Testis (tissue), 3 donors: ENCODE results near the gene NEURL4. TPM values are rescaled to one million over a fixed set of nuclear protein-coding genes. Genes with fewer than 3 reads are reported as not detected.
A peak's percentile ranks its signal among the peaks of the same experiment; 100 is the strongest.

Experiments
- DNase-seq: peaks from one replicate; pipeline ENCODE4 v3.0.0-alpha.2; 2019
- H3K27ac ChIP-seq, 2 donors: fragments of 200-600 bp; sonication (generic); one replicate each; pipeline ENCODE4 v1.5.1; 2019
- H3K27me3 ChIP-seq: fragments of 200-600 bp; sonication (generic); one replicate; pipeline ENCODE4 v1.5.1; 2019
- H3K36me3 ChIP-seq: fragments of 200-600 bp; sonication (generic); one replicate; pipeline ENCODE4 v1.5.1; 2017; ENCODE audit warnings: low read depth; ENCODE audit errors: missing control alignments
- H3K4me1 ChIP-seq: fragments of 200-600 bp; sonication (generic); one replicate; pipeline ENCODE4 v1.5.1; 2019
- H3K4me3 ChIP-seq, 2 donors: fragments of 200-600 bp; sonication (generic); one replicate each; pipeline ENCODE4 v1.5.1; 2017 to 2019
- H3K9me3 ChIP-seq: fragments of 200-600 bp; sonication (generic); one replicate; pipeline ENCODE4 v1.5.1; 2017
- CTCF ChIP-seq, 3 experiments: fragments of 450-650 bp in 2 of 3; fragments of 200-600 bp in 1 of 3; sonication (generic) in 1 of 3; IDR thresholded peaks; one replicate each; pipeline ENCODE4 v1.5.1; 2016 to 2019; ENCODE audit warnings: antibody characterized with exemption in 3 of 3, mild to moderate bottlenecking in 2 of 3, moderate library complexity in 1 of 3
- POLR2A ChIP-seq: fragments of 450-650 bp; IDR thresholded peaks from one replicate; pipeline ENCODE4 v1.6.1; 2017; ENCODE audit warnings: antibody characterized with exemption, mild to moderate bottlenecking, moderate library complexity
- WGBS, 2 donors: methylation state at CpG; one replicate each; pipeline ENCODE4 v1.1.5; 2018; 5-methylcytosine and 5-hydroxymethylcytosine counted together
- intact Hi-C: fragments of 100-400 bp; cut with DNase I; formaldehyde crosslinking; loops from one replicate; pipeline ENCODE4 v1.15.1; 2023; ENCODE audit warnings: low total_unique reads
- polyA plus RNA-seq: library from polyadenylated mRNA; stranded (reverse); fragments of 350-450 nt; fragmentation: Illumina TruSeq; extraction: RNeasy Lipid Tissue Mini Kit (QIAGEN cat#74804); gene quantifications from one replicate; pipeline ENCODE4 v1.2.3, GENCODE V29; 2014; ENCODE audit warnings: low read depth, low replicate concordance; ENCODE audit not compliant: insufficient read depth
- total RNA-seq, 2 donors: library from RNA; depleted of rRNA; stranded (reverse); fragments of >200 nt; gene quantifications; one replicate each; pipeline ENCODE4 v1.2.3, GENCODE V29; 2016

Gene NEURL4
- total and polyA plus RNA-seq, 3 donors from 2014 or later = 34.5 to 50.6 (median 38.3) TPM

GRCh38 chr17:7354262-7354843 lies 25.2 kb upstream of the NEURL4 start:
- Histone ChIP-seq H3K9me3 (no peaks in the 10 kb centered on the region), H3K4me3 (no peak overlapping the region), H3K27me3 (no peaks in the 10 kb centered on the region), H3K4me1 (peaks cover 20% of the 10 kb centered on the region), H3K36me3 (no peaks in the 10 kb centered on the region), H3K27ac (no peak overlapping the region)
- DNase-seq = peak; percentile 51
- no peak for TF ChIP-seq CTCF (IDR thresholded peaks at IDR 0.05)
- TF ChIP-seq POLR2A = no peak
- 66 to 76% methylated on average over 9 of the region's 9 CpGs for WGBS, 2 donors
- intact Hi-C loops = loop anchor here (10.0 kb wide), 1 partner anchor 210 kb away; the partner anchor contains the start of gene SENP3

- TF ChIP-seq POLR2A (no peak), CTCF (IDR thresholded peaks at IDR 0.05) (no peak)
- peak overlapping the region; percentile 81 to 86 for H3K4me3 ChIP-seq
- H3K9me3 ChIP-seq = no peaks in the 10 kb centered on the region
- H3K27ac ChIP-seq = peak overlapping the region in 1 of 2 donors; percentile 98
- no peaks in the 10 kb centered on the region for H3K27me3 ChIP-seq
- H3K36me3 ChIP-seq = no peaks in the 10 kb centered on the region
- WGBS, 2 donors = 68 to 72% methylated on average over 35 to 37 of the region's 37 CpGs
- intact Hi-C loops = loop anchor here (10.0 kb wide), 1 partner anchor 212 kb away; the partner anchor contains the start of gene SENP3
- DNase-seq = no peak
- H3K4me1 ChIP-seq = peaks cover 24% of the 10 kb centered on the region
Observed at GRCh38 chr17:7352910-7353635, 23.9 kb upstream of the NEURL4 start.

- Histone ChIP-seq H3K36me3 (no peaks in the 10 kb centered on the region), H3K27me3 (no peaks in the 10 kb centered on the region), H3K4me1 (peaks cover 24% of the 10 kb centered on the region), H3K9me3 (no peaks in the 10 kb centered on the region), H3K27ac (peak overlapping the region; percentile 87 to 98), H3K4me3 (peak overlapping the region; percentile 81 to 86)
- WGBS, 2 donors = 22 to 27% methylated on average over 9 to 10 of the region's 10 CpGs
- no peak for DNase-seq
- intact Hi-C loops = loop anchor here (10.0 kb wide), 1 partner anchor 212 kb away; the partner anchor contains the start of gene SENP3
- TF ChIP-seq CTCF (IDR thresholded peaks at IDR 0.05) = peak in 1 of 3 experiments; percentile 49
- TF ChIP-seq POLR2A = no peak
Observed at GRCh38 chr17:7352503-7352889, 23.4 kb upstream of the NEURL4 start.

GRCh38 chr17:7351665-7352502 lies 22.7 kb upstream of the NEURL4 start, which contains the start of gene KCTD11:
Gene KCTD11, plus strand, starts transcription at chr17:7352162.
- TF ChIP-seq POLR2A = no peak
- peak in 2 of 3 experiments; percentile 48 to 51 for TF ChIP-seq CTCF (IDR thresholded peaks at IDR 0.05)
- Histone ChIP-seq H3K9me3 (no peaks in the 10 kb centered on the region), H3K27ac (peak within 1 kb of the TSS; percentile 87 to 98), H3K36me3 (no peaks in the 10 kb centered on the region), H3K4me3 (peak within 1 kb of the TSS; percentile 81 to 86), H3K27me3 (no peaks in the 10 kb centered on the region), H3K4me1 (peaks cover 24% of the 10 kb centered on the region)
- intact Hi-C loops = loop anchor here (10.0 kb wide), 1 partner anchor 213 kb away; the partner anchor contains the start of gene SENP3
- 0% methylated on average over 3 to 24 of the region's 91 CpGs for WGBS, 2 donors
- DNase-seq = peak; percentile 92
